IPS DF 4.7 (cell line): ENCODE results near the gene CUX1.
"Not testable (repeated sequence)": the region's sequence is repeated elsewhere in the genome, so short reads cannot be mapped to it uniquely, and the experiment has no call there.

ENCODE experiments used
- DNase-seq: peaks from one replicate; pipeline ENCODE4 v3.0.0-alpha.2; 2013; ENCODE audit warnings: low spot score; ENCODE audit errors: extremely low read depth

The CUX1 gene

DNA sequence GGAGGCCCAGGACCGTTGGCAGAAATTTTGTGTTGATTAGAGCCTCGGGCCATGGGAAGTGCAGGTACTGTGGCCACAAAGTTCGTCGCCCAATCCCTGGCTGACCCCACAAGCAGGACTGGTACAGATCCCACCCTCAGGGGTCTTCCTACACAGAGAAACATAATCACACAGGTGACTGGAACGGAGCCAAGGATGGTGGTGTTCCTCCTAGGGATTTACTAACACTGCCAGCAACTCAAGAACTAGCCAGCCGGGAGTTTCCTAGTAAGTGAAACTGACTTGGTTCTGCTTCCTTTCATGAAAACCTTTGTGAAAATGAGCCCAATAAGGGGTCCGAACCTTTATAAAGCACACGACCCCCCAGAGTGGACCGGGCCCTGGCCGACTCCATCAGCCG is 5.7 kb downstream of the CUX1 start:
- DNase-seq: no peak

DNA sequence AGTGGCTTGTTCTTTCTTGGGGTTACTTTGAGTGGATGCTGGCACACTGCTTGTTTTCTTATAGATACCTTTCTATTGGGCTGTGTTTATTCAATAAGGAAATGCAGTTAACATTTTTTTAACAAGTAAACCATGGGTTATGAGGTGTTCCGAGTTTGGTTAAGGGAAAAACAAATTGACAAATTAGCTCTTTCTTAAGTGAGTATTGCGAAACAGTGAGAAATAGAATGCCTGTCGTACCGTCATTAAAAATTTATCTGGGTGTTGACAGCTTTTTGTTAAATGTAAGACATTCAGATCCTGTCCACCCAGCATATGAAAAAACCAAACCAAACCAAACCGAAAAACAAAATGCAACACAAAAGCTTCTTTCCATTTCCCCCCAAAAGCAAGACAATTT is 6.2 kb downstream of the CUX1 start:
- DNase-seq: no peak

DNA sequence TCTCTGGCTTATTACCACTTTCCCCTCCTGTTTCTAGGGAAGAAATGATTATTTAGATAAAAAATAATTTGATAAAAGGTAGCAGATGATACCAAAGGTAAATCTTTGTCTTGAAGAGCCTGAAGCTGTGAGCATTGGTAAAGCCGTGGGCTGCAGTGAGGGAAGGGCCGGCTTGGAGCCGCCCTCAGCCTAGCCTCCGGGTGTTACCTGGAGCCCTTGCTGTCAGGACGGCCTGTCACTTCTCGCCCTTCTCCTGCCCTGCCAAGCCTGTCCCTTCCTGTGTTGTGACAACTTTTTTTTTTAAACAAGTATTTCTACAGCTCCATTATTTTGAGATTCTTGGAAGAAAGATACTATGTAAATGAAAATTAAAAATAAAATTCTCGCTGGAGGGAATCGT is 7.0 kb downstream of the CUX1 start:
- no peak for DNase-seq

DNA sequence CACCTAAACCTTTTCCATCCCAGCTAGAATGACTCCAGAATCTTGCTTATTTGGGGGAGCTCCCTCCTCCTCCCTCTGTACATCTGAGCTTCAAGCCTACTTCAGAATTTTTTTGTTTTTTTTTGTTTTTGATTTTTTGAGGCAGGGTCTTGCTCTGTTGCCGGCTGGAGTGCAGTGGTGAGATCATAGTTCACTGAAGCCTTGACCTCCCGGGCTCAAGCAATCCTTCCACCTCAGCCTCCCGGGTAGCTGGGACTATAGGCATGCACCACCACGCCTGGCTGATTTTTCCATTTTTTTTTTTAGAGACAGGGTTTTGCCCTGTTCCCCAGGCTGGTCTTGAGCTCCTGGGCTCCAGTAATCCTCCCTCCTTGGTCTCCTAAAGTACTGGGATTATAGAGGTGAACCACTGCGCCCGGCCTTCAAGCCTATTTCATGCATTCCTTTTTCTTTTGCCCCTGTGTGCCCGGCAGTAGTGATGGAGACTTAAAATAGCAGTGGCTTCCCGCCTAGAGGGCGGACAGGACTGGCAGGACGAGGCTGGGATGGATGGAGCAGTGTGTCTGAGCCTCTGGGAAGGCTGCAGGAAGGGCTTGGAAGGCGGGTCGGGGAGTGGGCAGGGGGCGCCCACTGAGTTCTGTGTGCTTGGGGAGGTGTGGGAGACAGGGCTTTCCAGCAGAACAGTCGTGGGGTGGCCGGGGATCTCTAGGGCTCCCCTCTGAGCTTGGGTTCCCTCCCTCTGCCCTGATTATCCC is 8.8 kb downstream of the CUX1 start:
- DNase-seq: no peak

DNA sequence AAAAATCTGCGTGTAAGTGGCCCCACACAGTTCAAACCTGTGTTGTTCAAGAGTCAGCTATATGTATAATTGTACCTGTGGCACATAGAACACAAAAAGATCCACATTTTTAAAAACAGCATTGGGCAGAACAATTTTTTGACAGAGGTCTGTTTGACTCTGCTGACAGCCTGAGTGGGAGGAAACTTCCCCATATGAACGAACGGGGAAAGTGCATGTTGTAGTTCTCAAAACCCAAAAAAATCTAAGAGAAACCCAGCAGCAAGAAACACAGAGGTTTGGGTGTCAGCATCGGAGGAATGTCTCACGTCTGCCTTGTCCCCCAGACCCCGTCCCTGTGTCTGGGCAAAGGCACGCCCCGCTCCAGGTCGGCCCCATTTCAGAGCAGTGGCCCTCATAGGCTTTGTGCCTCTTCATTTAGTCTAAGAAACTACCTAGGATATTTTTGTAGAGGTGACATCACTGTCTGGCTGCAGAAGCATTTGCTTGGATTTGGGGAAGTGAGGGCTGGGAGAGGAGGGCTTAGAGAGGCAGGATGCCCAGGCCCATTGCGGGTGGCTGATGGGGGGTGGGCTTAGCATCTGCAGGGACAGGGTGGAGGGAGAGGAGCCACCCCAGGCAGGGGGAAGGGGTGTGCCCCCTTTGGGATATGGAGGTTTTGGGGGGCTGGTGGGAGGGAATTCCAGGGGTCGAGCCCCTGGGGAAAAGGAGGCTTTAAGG is 11.0 kb downstream of the CUX1 start:
- no peak for DNase-seq

DNA sequence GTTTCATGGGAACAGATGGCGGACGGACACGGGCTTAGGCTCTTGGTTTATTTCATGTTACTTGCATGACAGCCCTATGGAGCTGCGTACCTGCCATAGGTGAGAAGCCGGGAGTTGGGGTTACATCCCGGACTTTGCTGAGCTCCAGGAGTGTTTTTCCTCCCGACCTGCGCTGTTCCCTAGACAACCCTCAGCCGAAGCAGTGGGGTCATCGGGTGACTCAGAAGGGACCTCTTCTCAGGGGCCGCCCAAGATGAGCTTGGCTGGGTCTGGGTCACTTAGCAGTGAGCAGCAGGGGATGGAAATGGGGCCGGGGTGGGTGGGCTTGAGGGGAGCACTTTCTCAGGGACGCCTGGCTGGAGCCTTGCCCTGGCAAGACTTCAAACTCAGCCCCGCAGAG is 11.9 kb downstream of the CUX1 start:
- DNase-seq: no peak

DNA sequence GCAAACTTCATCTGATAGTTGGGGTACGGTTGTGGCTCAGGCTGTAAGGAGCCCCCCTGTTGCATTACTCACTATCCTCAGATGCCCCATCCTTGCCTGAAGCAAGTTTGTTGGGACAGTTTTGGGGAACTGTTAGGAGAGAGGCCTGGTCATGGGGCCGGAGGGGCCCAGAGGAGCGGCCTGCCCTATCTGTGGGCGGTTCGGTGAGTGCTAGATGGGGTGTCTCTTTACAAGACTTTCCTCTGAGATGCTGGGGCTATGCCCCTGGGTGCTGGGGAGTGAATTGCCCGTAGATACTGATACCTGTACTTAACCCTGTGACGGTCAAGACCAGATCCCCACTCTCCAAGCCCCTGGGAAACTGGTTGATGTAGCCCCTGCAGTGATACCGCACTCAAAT is 12.4 kb downstream of the CUX1 start:
- DNase-seq: no peak

DNA sequence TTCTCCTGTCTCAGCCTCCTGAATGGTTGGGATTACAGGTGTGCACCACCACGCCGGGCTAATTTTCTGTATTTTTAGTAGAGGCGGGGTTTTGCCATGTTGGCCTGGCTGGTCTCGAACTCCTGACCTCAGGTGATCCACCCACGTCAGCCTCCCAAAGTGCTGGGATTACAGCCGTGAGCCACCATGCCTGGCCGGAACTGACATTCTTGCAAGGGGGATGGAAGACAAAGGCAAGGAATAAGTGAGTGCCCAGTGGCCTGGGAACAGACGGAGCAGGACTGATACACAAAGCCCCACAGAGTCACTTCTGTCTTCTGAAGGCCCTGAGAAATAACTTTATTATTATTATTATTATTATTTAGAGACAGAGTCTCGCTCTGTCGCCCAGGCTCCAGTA is 14.0 kb downstream of the CUX1 start:
- DNase-seq: not testable (repeated sequence)

DNA sequence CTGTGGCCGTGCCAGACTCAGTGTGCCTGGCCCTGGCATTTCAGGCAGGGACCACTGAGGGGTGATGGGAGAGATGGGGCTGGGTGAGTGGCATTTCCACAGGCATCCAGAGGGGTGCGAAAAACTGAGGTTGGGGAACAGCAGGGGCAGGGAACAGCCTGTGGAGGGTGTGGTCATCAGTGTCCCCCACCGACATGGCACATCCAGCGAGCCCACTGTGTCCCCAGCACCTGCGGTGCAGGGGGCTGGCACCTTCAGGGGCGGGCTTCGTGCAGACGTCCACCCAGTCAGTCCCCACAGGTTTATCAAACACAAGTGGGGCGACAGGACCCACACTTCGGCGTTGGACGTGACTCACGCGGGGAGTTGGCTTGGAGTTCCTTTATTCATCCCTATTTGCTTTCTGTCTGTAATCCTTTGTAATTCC is 14.8 kb downstream of the CUX1 start:
- DNase-seq: no peak

DNA sequence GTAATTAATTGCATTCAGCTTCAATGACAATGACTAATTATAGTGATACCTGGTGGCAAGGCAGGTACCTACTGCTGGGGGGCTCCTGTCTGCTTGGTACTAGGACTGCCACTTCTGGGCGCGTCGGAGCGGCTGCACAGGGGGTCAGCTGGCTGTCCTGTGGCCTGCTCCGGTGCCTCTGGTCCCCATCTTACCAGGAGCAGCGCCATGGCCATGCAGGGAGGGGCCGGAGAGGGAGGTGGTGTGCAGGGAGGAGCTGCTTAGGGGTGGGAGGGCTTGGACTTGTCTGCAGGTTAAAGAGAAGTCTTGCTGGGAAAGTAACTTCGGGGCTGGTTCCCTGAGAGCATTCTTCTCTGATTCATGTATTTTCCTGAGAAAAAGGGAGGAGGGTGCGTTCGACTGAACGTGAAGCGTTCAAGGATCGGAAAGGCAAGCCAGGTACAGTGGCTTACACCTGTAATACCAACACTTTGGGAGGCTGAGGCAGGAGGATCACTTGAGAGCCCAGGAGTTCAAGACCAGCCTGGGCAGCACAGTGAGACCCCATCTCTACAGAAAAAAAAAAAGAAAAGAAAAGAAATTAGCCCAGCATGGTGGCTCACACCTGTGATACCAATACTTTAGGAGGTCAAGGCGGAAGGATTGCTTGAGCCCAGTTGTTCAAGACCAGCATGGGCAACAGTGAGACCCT is 15.4 kb downstream of the CUX1 start:
- DNase-seq: no peak

DNA sequence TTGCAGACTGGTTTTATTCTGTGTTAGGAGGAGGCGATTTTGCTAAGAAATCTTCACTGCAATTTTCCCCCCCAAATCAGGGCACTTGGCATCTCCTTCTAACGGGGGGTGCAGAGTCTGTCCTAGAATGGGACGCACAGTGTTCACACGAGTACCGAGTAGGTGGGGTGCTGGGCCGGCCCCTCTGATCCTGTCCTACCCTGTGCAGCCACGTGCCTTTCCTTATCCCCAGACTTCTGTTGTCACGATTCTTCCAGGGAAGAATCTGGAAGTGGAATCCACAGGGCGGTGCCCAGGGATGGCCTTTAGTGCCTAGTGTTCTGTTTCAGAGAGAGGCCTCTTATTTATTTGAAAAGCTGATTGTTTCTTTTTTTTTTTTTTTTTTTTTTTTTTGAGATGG is 16.4 kb downstream of the CUX1 start:
- no peak for DNase-seq

DNA sequence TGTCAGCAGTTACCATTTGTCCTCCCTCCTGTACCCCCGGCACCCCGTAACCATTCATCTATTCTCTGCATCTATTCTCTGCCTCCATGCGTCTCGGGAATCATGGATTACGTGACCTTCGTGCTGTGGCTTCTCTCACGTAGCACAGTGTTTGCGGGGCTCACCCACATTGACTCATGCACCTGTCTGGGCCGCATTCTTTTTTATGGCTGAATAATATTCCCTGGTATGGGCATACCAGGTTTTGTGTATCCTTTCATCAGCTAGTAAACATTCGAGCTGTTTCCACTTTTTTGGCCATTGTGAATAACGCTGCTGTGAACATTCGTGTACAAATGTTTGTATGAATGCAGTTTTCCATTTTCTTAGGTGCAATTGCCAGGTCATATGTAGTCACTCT is 17.7 kb downstream of the CUX1 start:
- no peak for DNase-seq

DNA sequence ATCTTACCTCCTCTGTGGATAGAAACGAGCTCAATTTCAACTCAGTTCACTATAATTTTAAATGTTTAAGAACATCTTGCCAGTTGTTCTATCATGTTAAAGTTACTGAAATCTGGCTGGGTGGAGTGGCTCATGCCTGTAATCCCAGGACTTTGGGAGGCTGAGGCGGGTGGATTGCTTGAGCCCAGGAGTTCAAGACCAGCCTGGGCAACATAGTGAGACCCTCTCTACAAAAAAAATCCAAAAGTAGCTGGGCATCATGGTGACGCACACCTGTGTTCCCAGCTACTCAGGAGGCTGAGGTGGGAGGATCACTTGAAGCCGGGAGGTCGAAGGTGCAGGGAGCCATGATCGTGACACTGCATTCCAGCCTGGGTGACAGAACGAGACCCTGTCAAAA is 20.0 kb downstream of the CUX1 start:
- DNase-seq: not testable (repeated sequence)

DNA sequence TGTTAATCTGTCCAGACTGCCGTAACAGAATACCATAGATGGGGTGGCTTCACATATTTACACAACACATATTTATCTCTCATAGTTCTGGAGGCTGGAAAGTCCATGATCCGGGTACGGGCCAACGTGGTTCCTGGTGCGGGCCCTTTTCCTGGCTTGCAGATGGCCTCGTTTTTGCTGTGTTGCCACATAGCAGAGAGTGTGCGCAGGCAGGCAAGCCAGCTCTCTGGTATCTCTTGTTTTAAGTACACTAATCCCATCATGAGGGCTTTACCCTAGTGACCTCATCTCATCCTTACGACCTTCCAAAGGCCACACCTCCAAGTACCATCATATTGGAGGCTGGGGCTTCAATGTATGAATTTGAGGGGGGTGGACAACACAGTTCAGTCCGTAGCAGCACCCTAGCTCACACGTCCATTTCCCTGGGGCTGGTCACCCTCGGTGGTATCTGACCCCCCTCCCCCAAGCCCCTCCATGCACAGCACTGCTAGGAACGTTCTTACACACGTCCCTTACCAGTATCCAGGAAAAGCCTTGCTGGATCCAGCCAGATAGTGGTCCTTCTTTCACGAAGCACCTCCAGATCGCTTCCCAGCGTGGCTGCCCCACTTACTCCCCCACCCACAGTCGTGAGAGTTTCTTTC is 21.5 kb downstream of the CUX1 start:
- DNase-seq: no peak

DNA sequence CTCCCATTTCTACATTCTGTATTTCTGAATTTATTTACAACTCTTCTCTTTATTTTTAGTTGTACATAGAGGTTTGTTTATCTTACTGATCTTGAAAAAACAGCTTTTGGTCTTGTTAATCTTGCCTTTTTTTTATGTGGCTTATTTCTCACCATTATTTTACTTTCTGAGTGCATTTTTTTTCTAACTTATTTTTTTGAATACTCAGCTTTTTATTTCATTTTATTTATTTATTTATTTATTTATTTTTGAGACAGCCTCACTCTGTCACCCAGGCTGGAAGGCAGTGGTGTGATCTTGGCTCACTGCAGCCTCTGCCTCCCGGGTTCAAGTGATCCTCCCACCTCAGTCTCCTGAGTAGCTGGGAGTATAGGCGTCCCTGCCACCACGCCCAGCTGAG is 23.9 kb downstream of the CUX1 start:
- DNase-seq: no peak

DNA sequence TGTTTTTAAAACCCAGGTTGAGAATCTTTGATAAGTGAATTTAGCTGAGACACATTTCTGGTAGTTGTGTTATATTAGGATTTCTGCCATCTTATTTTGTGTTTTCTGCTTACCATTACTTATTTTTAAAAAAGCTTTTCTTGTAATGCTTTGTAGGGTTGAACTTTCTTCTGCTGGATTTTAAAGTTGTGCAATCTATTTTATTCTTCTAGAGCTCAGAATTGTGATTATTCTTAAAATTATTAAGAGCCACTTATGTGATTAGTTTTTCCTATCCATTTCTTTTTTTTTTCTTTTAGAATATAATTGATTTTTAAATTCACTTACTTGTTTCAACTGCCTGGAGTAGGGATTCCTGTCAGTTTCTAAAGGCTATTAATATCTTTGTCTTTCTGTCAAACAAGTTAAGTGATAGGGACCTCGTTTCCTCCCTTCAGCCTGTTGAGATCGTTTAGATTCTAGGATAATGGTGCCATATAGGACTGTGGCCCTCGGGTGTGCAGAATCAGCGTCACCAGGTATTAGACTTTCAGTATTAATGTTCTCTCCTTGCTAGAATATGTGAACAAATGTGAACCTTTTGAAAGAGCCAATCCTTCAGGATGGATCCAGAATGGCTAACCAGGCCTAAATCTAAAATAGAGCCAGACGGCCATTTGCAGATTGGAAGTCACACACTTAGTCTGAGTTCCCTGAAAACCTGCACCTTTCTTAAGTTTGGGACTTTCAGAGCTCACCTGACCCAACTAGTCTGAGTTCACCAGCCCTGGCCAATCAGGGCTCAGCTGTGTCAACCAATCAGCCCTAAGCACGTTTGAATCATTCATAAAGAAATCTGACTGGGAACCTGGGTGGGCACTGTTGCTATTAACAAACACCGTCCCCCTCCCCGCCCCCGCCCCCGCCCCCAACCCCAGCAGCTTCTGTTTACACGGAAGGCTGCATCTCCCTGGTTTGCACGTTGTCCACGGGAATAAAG is 26.2 kb downstream of the CUX1 start:
- DNase-seq: peak; percentile 44

DNA sequence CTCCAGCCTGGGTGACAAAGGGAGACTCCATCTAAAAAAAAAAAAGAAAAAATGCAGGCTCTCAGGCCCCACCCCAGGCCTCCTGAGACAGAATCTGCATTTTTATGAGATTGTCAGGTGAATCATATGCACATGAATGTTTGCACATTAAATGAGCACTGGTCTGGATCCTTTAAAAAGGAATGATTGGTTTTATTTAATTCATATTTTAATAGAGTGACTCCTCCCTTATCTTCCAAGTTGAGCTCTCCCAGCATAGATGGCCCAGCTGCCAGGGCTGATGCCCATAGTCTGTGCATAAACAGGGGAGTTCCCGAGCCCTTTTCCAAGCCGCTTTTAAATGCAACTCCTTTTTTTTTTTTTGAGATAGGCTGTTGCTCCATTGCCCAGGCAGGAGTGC is 28.5 kb downstream of the CUX1 start:
- DNase-seq: no peak

DNA sequence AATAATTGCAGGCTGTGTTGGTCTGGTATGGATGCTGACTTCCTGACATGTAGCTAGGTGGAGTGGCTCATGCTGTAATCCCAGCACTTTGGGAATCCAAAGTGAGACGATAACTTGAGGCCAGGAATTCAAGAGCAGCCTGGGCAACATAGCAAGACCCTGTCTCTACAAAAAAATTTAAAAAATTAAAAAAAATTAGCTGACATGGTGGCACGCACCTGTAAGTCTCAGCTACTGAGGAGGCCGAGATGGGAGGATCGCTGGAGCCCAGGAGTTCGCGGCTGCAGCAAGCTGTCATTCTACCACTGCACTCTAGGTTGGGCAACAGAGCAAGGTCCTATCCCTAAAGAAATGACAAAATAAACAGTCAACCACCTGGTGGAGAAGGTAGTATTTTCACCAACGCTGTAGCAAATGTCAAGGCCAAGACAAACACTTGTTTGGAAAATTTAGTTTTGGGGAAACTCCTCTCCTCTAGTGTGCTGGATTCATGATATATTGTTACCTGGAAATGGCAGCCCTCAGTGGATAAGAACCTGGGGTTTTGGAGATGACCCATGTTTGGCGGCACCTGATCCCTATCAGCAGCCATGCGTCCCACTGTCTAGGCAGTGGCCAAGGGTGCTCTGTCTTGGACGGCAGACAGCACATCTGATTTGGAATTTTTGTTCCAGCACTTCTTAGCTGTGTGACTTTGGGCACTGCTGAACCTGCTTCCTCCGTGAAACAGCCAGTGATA is 29.5 kb downstream of the CUX1 start:
- no peak for DNase-seq

DNA sequence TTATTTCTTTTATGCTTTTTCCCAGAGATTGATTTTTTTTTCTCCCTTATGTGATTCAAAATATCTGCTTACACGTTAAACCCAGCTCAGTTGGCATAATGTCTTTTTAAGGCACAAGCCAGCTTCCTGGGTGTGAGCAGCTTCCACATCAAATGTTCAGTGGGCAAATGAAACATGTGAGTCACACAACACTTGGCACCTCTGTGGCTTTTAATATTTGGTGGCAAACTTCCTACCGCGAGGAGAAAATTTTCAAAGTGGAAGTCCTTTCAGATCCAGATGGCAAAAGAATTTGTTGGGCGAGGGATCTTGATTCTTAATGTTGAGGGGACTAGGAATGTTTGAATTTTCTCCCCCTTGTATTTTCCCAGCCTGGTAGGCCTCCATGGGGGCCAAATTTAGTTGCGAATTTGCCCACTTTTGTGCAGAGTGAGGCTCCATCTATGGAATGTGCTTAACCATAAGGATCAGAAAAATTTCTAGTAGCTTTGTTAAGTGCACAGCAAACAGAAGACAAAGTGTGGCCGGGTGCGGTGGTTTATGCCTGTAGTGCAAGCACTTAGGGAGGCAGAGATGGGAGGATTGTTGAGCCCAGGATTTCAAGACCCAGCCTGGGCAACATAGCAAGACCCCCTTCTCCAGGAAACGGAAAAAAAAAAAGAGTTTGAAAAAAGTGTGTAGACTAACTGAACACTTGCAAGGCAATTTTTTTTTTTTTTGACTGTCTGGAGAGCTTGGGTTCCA is 31.0 kb downstream of the CUX1 start:
- no peak for DNase-seq
